NCI-H748 (cell line): ENCODE results near the gene ZDHHC14.

ENCODE experiments used
- DNase-seq: peaks from one replicate; lab custom pipeline; 2025; ENCODE audit not compliant: unreplicated experiment; lab: John Stamatoyannopoulos, UW

ZDHHC14 gene

DNA sequence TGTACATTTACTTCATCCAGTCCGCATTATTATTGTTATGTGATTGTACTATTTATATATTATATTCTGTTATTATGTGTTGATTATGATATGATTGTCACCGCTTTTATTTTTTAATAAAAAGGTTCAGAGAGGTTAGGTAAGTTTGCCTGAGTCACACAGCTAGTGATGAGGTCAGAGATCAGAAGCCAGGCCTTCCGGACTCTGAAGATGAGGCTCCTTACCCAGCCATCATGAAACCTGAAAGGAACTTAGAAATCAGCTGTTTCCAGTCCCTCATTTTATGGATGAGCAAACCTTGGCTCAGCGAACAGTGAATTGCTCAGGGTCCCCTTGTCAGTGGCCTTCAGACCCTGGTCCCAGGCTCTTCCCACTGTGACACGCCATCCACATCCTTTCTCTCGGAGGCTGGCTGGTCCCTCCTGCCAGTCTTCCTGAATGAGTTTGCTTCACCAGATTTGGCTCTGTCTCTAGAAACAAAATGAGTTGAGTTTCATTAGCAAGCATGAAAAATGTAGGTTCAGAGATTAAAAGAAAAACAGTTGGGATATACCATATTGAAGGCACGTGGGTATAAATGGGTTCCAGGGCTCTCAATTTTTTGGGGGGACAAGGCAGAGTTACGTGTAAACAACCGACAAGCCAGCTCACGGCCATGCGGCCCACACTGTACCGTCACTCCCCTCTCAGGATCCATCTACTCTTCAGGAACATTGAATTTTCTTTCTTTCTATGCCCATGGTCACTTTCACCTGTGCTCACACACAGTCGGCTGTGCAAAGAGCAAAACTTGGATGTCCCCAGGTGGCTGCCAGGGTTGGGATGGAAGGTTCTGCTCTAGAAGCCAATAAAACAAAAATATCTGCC is 132.9 kb downstream of the ZDHHC14 start:
- DNase-seq, result no peak

DNA sequence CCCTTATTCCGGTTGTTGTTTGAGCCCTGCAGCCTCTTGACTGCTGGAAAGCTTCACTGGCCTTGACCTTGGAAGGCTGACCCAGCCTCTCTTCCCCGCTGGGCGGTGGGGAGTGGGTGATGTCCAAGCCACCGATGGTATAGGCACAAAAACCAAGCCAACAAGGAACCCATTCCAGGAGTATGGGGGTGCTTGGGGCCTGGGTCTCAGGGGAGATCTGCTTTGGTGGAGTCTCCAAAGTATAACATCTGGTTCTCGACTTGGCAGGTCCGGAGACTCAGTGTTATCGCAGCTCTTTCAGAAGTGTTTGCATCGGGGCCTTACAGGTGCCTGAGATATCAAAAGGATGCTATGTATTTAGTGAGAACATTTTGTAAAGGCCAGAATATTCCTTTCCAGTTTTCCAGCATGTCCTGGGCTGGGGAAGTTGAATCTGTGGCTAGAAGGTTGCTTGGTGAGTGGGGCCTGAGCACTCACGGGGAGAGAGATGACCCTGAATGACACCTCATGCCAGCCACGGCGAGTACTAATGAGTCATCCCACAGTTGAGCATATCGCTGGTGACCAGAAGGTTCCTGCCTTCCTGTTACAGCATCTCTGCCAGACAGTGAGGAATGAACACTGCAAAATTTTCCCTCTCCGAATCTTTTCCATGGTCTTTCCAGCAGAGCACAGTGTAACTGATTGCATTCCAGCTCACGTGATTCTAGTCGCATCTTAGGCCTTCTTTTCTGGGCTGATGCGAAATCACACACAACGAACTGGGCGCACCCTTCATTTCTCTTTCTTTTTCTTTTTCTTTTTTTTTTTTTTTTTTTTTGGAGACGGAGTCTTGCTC is 133.9 kb downstream of the ZDHHC14 start:
- no peak for DNase-seq

DNA sequence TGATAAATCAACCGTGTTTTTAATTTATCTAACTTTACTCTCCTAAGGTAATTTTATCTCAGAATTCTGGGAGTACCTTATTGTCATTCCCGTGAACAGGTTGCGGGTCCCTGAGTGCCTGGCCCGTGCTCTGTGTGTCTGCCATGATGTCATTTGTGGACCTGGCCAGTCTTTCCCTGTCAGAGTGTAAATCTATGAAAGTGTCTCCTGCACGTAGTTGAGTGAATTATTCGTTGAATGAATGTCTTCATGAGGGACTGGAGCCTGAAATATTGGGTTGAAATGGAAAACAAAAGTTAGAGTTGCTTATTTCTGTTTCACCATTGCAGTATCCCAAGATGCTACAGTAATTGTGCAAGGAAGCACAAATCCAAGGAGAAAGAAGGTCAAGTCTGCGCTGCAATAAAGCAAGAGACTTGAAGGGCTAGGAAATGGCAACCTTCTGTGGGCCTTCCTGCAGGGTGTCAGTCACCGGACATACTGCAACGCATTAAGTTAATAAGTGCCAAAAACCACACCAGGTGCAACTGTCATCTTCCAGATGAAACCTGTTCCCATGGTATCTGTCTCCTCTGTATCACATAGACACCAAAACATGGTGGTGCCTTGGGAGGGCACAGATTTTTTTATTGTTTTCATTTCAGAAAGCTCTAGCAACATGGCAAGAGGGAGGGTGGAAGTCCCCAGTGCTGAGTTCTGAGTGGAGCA is 135.5 kb downstream of the ZDHHC14 start:
- no peak for DNase-seq

DNA sequence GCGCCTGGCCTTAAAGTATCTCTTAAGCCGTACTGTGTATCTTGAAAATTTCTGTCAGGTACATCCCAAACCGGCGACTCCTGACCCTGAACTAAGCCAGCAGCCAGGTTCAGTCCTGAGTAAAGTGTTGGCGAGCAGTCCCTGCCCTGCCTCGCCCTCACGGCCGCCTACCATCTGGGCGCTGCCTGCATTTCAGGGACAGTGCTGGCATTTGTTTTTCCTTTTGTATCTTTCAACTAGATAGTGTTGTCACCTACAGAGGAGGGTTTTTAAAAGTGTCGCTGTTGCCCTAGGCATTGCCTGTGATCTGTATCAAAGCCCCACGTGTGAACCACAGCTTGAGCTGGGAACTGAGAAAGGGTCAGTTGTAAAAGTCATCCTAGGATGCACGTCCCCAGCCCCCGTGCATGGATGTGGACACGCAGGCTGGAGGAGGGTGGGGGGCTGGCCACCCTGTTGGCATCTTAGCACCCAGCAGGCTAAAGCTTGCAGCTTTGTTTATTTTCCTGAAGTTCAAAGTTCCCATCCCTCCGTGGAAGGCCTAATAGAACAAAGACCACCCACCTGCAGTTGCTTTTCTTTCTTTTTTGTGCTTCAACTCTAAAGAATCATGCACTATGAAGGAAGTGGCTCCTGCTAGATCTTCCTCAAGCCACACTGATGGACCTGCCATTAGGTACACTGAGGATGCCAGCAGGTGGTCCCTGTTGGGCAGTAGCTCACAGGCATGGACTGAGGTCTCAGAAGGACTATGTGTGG is 136.8 kb downstream of the ZDHHC14 start:
- no peak for DNase-seq

DNA sequence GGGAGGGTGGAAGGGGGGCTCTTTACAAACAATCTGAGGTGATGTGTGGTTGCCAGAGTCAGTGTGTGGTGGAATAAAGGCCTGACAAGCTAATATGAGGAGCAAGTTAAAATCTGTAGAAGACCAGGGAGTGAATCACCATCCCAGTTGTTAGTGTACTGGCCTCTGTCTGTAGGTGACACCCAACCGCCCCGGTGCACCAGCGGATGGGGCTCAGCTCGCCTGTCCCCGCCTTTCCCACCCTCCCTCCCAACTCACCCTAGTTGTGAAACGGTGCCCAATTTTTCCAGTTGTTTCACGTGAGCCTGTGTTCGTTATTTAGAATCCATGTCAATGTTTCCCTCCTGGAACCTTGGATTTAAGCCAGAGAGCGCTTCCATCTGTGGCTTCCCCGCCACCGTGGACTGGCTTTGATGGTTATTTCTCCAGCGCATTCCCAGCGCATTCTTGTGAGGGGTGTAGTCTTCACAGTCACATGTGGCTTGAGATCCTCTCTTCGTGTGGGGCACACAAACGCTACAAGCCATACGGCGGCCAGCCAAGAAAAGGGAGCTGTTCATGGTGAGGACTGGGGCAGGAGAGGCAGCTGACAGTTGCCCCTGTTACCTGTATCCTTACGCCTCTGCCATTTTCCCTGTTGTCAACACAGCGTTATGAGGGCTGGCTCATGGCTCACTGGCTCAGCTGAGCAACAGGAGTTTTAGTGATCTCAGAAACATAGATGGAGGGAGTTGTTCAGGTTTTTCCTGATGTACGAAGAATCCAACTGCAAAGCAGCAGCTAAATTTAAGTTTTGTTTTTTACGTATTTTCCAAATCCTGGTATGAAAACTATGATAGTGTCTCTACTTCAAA is 137.6 kb downstream of the ZDHHC14 start:
- DNase-seq, result no peak

DNA sequence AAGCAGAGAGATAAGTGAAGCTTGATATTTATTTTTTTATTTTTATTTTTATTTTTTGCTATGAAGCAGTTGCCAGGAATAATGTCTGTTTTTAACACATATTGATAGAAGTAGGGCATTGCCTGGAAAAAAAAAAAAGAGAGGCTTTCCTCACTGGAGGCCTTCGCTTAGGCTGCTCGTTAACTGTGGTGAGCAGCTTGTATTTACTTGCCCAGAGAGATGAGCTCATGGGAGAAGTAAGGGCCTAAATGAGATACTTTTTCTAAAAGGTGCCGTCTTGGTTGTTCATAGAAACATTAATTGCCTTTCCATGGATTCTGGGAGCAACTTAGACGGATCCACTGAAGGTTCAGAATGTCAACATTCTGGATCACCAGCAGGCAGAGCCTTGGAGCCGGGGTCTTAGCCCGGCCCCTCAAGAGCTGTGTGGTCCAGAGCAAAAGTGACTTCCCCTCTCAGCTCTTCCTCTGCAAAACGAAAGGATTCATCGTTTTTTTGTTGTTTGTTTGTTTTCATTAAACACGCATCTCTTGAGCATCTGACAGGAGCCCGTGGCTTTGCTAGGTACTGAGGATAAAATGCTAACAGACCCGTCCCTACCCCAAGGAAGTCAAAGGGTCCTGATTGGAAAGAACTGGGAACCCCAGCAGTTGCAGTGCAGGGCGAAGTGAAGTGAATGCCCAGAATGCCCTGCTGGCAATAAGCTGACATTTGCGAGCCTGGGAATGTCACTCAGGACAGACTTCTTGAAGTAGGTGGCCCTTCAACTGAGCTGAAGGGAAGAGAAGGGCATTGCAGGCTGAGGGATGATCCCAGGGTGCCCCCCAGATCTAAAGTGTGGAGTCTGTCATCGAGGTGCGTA is 138.5 kb downstream of the ZDHHC14 start:
- DNase-seq, result no peak

DNA sequence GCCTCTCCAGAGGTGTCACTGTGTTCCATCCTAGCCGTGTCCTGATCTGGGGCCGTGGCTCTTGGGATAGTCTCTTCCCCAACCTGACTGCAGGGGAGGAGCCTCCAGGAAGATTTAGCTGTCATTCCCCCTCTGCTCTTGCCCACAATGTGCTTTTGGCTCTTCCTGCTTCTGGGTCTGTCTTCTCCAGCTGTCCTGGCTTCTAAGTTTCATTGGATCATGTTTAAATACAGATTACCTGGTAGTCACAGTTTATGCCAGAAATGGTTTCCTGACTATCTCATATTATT is 139.1 kb downstream of the ZDHHC14 start:
- no peak for DNase-seq

DNA sequence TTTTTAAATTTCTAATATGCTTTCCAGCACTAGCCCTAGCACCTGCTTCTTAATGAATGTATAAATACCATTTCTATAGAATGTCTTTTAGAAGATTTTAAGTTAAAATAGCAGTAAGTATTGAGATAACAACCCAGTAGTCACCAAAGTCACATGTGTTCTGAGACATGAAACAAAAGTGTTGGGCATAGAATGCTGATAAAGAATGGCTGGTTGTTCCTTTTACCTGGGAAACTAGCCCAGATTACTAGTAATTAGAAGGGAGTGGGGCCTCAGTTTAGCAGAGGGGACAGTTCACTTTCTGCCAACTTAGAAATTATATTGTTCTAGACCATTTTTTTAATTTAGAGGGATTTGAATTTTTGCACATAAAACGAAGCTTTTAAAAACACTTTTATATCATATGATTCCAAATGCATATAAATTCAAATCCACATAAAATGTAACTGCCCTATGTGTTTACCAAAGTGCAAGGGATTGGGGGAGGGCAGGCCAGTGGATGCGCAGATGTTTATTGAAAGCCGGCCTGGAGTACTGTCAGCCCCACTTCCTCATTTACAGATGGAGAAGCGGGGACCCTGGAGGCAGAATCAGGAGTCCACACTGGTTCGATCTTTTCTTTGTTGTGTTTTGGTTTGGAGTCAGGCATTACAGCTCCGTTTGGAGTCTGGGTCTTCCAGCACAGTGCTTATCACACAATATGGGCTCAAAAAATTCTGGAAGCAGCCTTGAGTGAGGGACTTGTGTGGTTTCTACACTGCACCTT is 139.8 kb downstream of the ZDHHC14 start:
- no peak for DNase-seq

DNA sequence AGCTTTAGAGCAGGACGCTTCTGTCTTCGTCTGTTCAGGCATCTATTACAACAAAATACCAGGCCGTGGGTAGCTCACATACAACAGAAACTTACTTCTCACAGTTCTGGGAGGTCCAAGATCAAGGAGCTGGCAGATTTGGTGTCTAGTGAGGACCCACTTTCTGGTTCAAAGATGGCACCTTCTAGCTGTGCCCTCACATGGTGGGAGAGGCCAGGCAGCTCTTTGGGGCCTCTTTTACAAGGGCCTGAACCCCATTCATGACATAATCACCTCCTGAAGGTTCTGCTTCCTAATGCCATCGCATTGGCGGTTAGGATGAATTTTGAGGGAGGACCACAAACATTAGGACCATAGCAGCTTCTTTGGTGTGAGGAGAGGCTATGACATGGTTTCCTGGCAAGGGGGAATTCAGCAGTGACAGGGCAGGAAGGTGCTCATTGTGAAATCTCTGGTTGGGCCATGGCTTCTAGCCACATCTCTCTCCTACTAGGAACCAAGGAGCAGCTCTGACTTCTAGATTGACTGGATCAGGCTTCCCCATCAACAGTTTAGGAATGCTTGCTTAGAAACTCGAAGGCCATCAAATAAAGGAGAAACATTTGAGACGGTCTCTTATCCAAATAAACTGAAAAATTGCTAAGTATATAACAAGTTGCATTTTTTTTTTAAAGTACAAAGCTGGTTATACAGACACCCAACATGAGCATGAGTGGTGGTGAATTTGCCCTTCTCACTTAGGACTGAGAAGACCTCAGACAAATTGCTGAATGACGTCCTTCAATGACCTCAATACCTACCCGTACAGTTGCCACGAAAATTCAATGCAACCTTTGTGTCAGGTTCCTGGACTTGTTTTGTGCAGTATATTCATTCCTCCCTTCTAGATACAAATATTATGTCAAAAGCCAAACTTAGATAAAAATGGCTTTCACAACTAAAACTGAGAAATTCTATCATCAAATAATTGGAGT is 140.7 kb downstream of the ZDHHC14 start:
- no peak for DNase-seq

DNA sequence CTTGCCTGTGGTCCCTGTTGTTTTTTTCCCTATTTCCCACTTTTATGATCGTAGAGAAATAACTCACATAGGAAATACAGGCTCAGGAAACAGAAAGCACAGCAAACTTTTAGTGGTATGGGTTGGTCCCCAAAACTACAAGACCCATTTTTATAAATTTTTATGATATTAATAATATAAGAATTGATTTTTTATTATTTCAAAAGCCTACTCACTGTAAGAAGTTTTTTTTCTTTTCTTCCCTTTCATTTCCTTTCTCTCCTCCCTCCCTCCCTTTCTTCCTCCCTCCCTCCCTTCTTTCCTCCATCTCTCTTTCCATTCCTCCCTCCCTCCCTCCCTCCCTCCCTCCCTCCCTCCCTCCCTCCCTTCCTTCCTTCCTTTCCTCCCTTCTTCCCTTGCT is 141.5 kb downstream of the ZDHHC14 start:
- DNase-seq, result no peak

DNA sequence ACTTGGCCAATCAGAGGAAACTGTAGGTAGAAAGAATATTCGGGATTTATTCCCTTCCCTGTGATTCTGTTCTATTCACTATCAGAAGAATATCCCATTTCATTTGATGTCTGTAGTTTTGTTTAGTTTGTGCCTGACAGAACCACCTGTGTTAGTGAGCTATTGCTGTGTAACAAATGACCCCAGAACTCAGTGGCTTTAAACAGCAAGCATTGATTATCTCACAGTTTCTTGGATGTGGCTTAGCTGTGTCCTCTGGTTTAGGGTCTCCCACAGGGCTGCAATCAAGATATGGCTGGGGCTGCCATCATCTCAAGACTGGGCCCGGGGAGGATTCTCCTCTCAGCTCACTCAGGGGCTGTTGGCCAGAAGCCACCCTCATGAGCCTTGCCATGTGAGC is 143.7 kb downstream of the ZDHHC14 start:
- no peak for DNase-seq

DNA sequence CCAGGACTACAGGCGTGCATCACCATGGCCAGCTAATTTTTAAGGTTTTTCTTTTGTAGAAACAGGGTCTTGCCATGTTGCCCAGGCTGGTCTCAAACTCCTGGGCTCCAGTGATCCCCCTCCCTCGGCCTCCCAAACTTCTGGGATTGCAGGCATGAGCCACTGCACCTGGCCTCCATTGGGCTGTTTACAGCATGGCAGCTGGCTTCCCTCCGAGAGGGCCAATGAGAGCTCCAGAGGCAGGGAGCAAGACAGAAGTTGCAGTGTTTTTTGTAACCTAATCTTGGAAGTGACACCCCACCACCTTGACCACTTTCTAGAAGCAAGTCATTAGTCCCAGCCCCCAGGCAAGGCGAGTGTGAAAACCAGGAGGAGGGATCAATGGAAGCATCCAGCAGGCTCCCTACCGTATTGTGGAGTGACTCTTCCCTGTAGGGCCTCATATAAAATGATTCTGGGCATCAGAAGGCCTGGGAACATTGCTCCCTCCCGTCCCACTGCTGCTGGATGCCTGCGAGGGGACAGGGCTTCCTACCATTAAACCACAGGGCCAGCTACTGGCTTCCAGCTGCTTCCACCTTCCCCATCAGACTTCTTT is 144.4 kb downstream of the ZDHHC14 start:
- no peak for DNase-seq

DNA sequence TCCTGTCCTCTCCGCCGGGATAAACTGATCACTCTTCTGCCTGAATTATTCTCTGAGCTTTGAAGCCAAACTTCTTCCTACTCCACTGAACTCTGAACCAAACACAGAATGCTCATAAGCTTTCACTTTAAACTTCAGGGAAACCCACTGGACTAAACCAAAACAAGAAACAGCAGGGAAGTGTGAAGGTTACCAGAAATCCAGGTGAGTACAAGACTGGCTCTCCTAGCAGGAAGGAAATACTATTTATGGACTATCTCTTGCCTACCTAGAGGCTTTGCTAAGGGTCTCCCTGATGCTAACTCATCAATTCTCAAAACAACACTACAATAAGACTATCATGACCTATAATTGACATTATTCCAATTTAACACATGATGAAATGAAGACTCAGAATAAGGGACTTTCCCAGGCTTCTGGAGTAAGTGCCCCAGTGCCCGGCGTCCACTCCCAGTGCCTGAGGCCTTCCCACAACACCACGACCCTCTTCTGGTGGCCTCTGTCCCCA is 145.0 kb downstream of the ZDHHC14 start:
- DNase-seq, result no peak

DNA sequence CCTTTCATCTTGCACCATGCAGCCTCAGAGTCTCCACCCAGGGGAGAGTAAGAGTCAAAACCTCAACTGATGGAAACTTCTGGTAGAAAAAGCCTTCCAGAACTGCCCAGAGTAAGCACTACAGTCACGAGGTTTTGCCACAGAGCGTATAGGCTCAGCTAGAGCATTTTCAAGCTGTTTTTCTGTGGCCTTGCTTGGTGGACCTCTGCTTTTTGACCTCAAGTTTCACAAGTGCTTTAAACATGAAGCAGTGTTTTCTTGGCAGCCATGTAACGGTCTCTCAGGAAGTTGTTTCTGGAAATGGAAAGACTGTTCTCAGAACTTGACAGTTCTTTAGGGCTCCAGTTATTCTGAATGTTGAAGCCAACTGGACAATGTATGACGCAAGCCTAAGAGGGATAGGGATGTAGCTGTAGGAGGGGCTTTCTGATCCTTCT is 146.5 kb downstream of the ZDHHC14 start:
- no peak for DNase-seq

DNA sequence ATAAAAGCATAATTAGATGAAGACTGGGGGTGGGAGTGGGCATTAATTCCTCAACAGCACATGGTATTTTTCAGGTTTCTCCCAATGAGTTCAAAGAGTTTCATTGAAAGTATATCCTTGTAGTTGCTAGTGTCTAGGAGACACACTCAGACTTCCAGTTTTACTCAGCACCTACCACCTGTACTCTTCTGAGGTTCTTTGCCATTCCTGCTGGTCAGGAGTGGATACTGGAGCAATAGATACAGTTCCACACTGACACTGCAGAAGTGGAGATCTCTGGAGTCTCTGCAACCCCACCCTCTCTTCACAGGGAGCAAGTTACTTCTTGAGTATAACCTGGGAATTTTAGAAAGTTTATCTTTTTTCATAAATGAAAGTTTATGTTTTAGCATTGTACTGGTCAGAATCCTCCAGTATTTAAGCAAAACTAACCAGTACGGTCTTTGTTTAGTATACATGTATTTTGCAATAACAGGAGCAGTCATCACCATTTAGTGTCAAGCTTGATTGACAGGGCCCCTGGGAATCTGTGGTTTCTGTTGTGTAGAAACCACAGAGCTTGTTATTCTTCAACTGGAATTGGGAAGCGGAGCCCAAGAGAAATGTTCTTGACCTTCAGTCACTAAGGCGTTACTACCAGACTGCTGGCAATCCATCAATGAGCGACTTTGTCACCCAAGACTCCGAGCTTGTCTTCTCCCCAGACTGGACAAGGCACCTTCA is 148.1 kb downstream of the ZDHHC14 start:
- DNase-seq, result peak; percentile 20

DNA sequence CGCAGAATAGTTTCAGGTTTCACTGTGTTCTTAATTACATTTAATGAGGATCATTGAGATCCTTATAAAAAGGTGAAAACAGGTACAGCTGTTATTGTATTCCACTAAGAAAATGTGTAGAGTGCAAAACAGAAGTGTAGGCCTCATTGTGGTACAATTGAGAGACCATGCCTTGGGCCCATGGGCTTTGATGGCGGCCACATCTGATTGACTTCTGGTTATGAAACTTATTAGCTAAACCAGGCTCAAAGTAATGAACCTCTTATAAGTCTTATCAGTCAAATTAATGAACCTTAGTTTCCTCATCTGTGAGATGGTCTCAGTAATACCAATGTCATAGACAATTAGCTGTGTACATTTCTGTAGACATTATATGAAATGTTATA is 148.7 kb downstream of the ZDHHC14 start:
- DNase-seq, result no peak
